Loucy (cell line): ENCODE data around the gene FBXO31.

Source experiments
- EZH2phosphoT487 ChIP-seq: fragments of 200-600 bp; IDR thresholded peaks from 2 replicates; pipeline ENCODE4 v1.6.1; 2018; ENCODE audit warnings: antibody characterized with exemption, mild to moderate bottlenecking, moderate library complexity, borderline replicate concordance
- TF ChIP-seq, protein P1 (sequence below): fragments of 200-600 bp; sonication (generic); conservative IDR thresholded peaks from 2 replicates; pipeline ENCODE4 v1.5.1; 2014; ENCODE audit warnings: mild to moderate bottlenecking, antibody characterized with exemption, low read length

GRCh38 chr16:87368029-87368770, 15.4 kb downstream of the FBXO31 start:
- TF ChIP-seq EZH2phosphoT487 = no peak
- TF ChIP-seq, protein P1, sequence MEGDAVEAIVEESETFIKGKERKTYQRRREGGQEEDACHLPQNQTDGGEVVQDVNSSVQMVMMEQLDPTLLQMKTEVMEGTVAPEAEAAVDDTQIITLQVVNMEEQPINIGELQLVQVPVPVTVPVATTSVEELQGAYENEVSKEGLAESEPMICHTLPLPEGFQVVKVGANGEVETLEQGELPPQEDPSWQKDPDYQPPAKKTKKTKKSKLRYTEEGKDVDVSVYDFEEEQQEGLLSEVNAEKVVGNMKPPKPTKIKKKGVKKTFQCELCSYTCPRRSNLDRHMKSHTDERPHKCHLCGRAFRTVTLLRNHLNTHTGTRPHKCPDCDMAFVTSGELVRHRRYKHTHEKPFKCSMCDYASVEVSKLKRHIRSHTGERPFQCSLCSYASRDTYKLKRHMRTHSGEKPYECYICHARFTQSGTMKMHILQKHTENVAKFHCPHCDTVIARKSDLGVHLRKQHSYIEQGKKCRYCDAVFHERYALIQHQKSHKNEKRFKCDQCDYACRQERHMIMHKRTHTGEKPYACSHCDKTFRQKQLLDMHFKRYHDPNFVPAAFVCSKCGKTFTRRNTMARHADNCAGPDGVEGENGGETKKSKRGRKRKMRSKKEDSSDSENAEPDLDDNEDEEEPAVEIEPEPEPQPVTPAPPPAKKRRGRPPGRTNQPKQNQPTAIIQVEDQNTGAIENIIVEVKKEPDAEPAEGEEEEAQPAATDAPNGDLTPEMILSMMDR = no peak
